HG02840 (cell line): ENCODE measurements around the gene TMEM201.
A peak's percentile ranks its signal among the peaks of the same experiment; 100 is the strongest.

Experiments
- ATAC-seq: cut with Tn5 transposase; IDR thresholded peaks from one replicate; pipeline ENCODE4 v1.9.1; 2021; ENCODE audit warnings: mild to moderate bottlenecking, moderate library complexity, moderate number of reproducible peaks; ENCODE audit not compliant: unreplicated experiment, low FRiP score

TMEM201 gene

GRCh38 chr1:9575486-9575885 lies 13.2 kb upstream of the TMEM201 start:
- ATAC-seq: no peak

- no peak for ATAC-seq
Observed at GRCh38 chr1:9576903-9577302, 11.8 kb upstream of the TMEM201 start.

GRCh38 chr1:9577423-9577822 lies 11.3 kb upstream of the TMEM201 start:
- no peak for ATAC-seq

- ATAC-seq: no peak
Observed at GRCh38 chr1:9580942-9581341, 7.8 kb upstream of the TMEM201 start.

GRCh38 chr1:9586147-9586766 lies 2.5 kb upstream of the TMEM201 start:
- no peak for ATAC-seq

GRCh38 chr1:9589144-9589718 lies 520 bp downstream of the TMEM201 start:
- ATAC-seq: peak; percentile 7

GRCh38 chr1:9589719-9590157 lies 1.0 kb downstream of the TMEM201 start:
- no peak for ATAC-seq

- ATAC-seq: no peak
Observed at GRCh38 chr1:9590201-9590600, 1.5 kb downstream of the TMEM201 start.

- no peak for ATAC-seq
Observed at GRCh38 chr1:9590945-9591668, 2.4 kb downstream of the TMEM201 start.

- no peak for ATAC-seq
Observed at GRCh38 chr1:9591669-9592509, 3.2 kb downstream of the TMEM201 start.

- no peak for ATAC-seq
Observed at GRCh38 chr1:9592510-9593075, 3.9 kb downstream of the TMEM201 start.

GRCh38 chr1:9593147-9593491 lies 4.4 kb downstream of the TMEM201 start:
- ATAC-seq: no peak

- ATAC-seq: no peak
Observed at GRCh38 chr1:9593492-9594465, 5.1 kb downstream of the TMEM201 start.

- ATAC-seq: no peak
Observed at GRCh38 chr1:9594471-9595155, 5.9 kb downstream of the TMEM201 start.

- ATAC-seq: no peak
Observed at GRCh38 chr1:9595156-9595967, 6.7 kb downstream of the TMEM201 start.

- no peak for ATAC-seq
Observed at GRCh38 chr1:9595968-9596340, 7.2 kb downstream of the TMEM201 start.

GRCh38 chr1:9596415-9597123 lies 7.9 kb downstream of the TMEM201 start:
- ATAC-seq: no peak
